Transverse colon (tissue), 4 donors: ENCODE results near the gene ILKAP.

Experiments used
- CTCF ChIP-seq, 5 experiments: fragments of 200-600 bp in 3 of 5; fragments of 450-650 bp in 2 of 5; sonication (generic) in 3 of 5; IDR thresholded peaks; 1 replicate in 2 of 5; 2 replicates in 3 of 5; pipeline ENCODE4 v1.5.1; 2016 to 2017; ENCODE audit warnings: antibody characterized with exemption in 5 of 5, inconsistent platforms in 3 of 5, mild to moderate bottlenecking in 2 of 5, moderate library complexity in 1 of 5
- POLR2AphosphoS5 ChIP-seq, 3 donors: sonication (generic); formaldehyde crosslinking; IDR thresholded peaks; one replicate each; pipeline ENCODE4 v1.6.1; 2016; ENCODE audit warnings: antibody characterized with exemption in 3 of 3

- TF ChIP-seq CTCF (IDR thresholded peaks at IDR 0.05) (no peak), POLR2AphosphoS5 (IDR thresholded peaks at IDR 0.05) (no peak)
Observed at GRCh38 chr2:238144262-238144661, 59.2 kb downstream of the ILKAP start.
